HepG2 (cell line): ENCODE measurements around the gene PKP4. TPM values are rescaled to one million over a fixed set of nuclear protein-coding genes. Genes with fewer than 3 reads are reported as not detected.

ENCODE experiments used
- ARID3A ChIP-seq: IDR thresholded peaks from 2 replicates; pipeline ENCODE4 v1.6.1; 2012; ENCODE audit warnings: low read depth, low read length, improper control_type of control experiment
- ARNT ChIP-seq: fragments of 450-650 bp; IDR thresholded peaks from 2 replicates; pipeline ENCODE4 v1.6.1; 2017
- CENPX ChIP-seq: sonication (generic); formaldehyde crosslinking; IDR thresholded peaks from 2 replicates; pipeline ENCODE4 v1.9.0; 2021; ENCODE audit warnings: mild to moderate bottlenecking, missing genetic modification reagents, moderate library complexity
- DMAP1 ChIP-seq: IDR thresholded peaks from 2 replicates; pipeline ENCODE4 v1.6.1; 2016
- GABPA ChIP-seq, 2 experiments: IDR thresholded peaks; 2 replicates each; pipeline ENCODE4 v1.6.1; 2011 to 2016; ENCODE audit warnings: low read depth in 2 of 2, low read length in 1 of 2, missing biosample characterization in 1 of 2, missing genetic modification characterization in 1 of 2
- HNF4G ChIP-seq, 2 experiments: sonication (generic) in 1 of 2; formaldehyde crosslinking in 1 of 2; IDR thresholded peaks; 2 replicates each; pipeline versions ENCODE4 v1.4.0 to v1.6.1; 2011 to 2020; ENCODE audit warnings: borderline replicate concordance in 2 of 2, low read depth in 2 of 2, mild to moderate bottlenecking in 2 of 2, low read length in 1 of 2, missing genetic modification reagents in 1 of 2, moderate library complexity in 1 of 2
- HOXA7 ChIP-seq: sonication (generic); formaldehyde crosslinking; IDR thresholded peaks from 2 replicates; pipeline ENCODE4 v1.8.1; 2022; ENCODE audit warnings: mild to moderate bottlenecking, missing genetic modification reagents, moderate library complexity
- KDM2A ChIP-seq: sonication (generic); formaldehyde crosslinking; IDR thresholded peaks from 2 replicates; pipeline ENCODE4 v1.4.0; 2020; ENCODE audit warnings: low read depth, missing genetic modification reagents, borderline replicate concordance
- KLF13 ChIP-seq: sonication (generic); formaldehyde crosslinking; IDR thresholded peaks from 2 replicates; pipeline ENCODE4 v1.4.0; 2020; ENCODE audit warnings: mild to moderate bottlenecking, missing genetic modification reagents
- MAFG ChIP-seq: sonication (generic); formaldehyde crosslinking; IDR thresholded peaks from 2 replicates; pipeline ENCODE4 v1.5.1; 2020; ENCODE audit warnings: mild to moderate bottlenecking, missing genetic modification reagents
- NCOA5 ChIP-seq: sonication (generic); formaldehyde crosslinking; IDR thresholded peaks from 2 replicates; pipeline ENCODE4 v1.4.0; 2020; ENCODE audit warnings: missing genetic modification reagents
- SATB2 ChIP-seq: sonication (generic); formaldehyde crosslinking; IDR thresholded peaks from 2 replicates; pipeline ENCODE4 v1.5.0; 2020; ENCODE audit warnings: missing genetic modification reagents
- SNAPC4 ChIP-seq: sonication (generic); formaldehyde crosslinking; IDR thresholded peaks from 2 replicates; pipeline ENCODE4 v1.4.0; 2020; ENCODE audit warnings: mild to moderate bottlenecking, missing genetic modification reagents
- SP4 ChIP-seq: sonication (generic); formaldehyde crosslinking; IDR thresholded peaks from 2 replicates; pipeline ENCODE4 v1.8.1; 2023; ENCODE audit warnings: mild to moderate bottlenecking, missing genetic modification reagents
- SP5 ChIP-seq: IDR thresholded peaks from 2 replicates; pipeline ENCODE4 v1.6.1; 2016; ENCODE audit warnings: low read depth, borderline replicate concordance
- TEAD3 ChIP-seq: optimal IDR thresholded peaks from 2 replicates; pipeline ENCODE3; 2016; ENCODE audit warnings: borderline replicate concordance
- TRAFD1 ChIP-seq: sonication (generic); formaldehyde crosslinking; IDR thresholded peaks from 2 replicates; pipeline ENCODE4 v1.5.1; 2020; ENCODE audit warnings: missing genetic modification reagents, mild to moderate bottlenecking, borderline replicate concordance
- ZBTB7B ChIP-seq: sonication (generic); formaldehyde crosslinking; IDR thresholded peaks from 2 replicates; pipeline ENCODE4 v1.4.0; 2020; ENCODE audit warnings: missing genetic modification reagents
- ZFP82 ChIP-seq: sonication (generic); formaldehyde crosslinking; IDR thresholded peaks from 2 replicates; pipeline ENCODE4 v1.5.1; 2020; ENCODE audit warnings: mild to moderate bottlenecking, missing genetic modification reagents, borderline replicate concordance
- ZNF256 ChIP-seq: sonication (generic); formaldehyde crosslinking; conservative IDR thresholded peaks from 2 replicates; pipeline ENCODE4 v1.4.0; 2020; ENCODE audit warnings: missing genetic modification reagents
- ZNF333 ChIP-seq: sonication (generic); formaldehyde crosslinking; IDR thresholded peaks from 2 replicates; pipeline ENCODE4 v1.4.0; 2020; ENCODE audit warnings: mild to moderate bottlenecking, missing genetic modification reagents, borderline replicate concordance
- ZNF446 ChIP-seq: sonication (generic); formaldehyde crosslinking; IDR thresholded peaks from 2 replicates; pipeline ENCODE4 v1.5.0; 2020; ENCODE audit warnings: mild to moderate bottlenecking, missing genetic modification reagents
- ZNF615 ChIP-seq: sonication (generic); formaldehyde crosslinking; IDR thresholded peaks from 2 replicates; pipeline ENCODE4 v1.5.0; 2020; ENCODE audit warnings: mild to moderate bottlenecking, missing genetic modification reagents, borderline replicate concordance
- ZNF75D ChIP-seq: sonication (generic); formaldehyde crosslinking; IDR thresholded peaks from 2 replicates; pipeline ENCODE4 v1.8.1; 2023; ENCODE audit warnings: missing genetic modification reagents, mild to moderate bottlenecking, borderline replicate concordance
- polyA plus RNA-seq, 8 experiments: library from polyadenylated mRNA; depleted of rRNA in 3 of 8; stranded (reverse) in 7 of 8; unstranded in 1 of 8; fragments of >200 nt; fragmentation: Illumina TruSeq in 4 of 8; extraction: Trizol in 4 of 8; gene quantifications; 2 replicates each; pipeline versions ENCODE4 v1.2.1 to v1.2.3, GENCODE V29; 2011 to 2016; ENCODE audit warnings: low read depth in 4 of 8, missing spikeins in 1 of 8, mixed read lengths in 1 of 8; ENCODE audit not compliant: insufficient read depth in 1 of 8
- total RNA-seq, 5 experiments: library from RNA; depleted of rRNA; stranded (reverse); fragments of >200 nt; fragmentation: Illumina TruSeq; extraction: Trizol; gene quantifications; 2 replicates each; pipeline ENCODE4 v1.2.3, GENCODE V29; 2016; ENCODE audit warnings: low read depth in 1 of 5

PKP4 gene
- total and polyA plus RNA-seq, 2 of the 13 experiments (the other 11 are each of a cell fraction or from before 2014, with no cell fraction given): 80.9 to 90.5 TPM

GRCh38 chr2:158504088-158504487 lies 47.3 kb downstream of the PKP4 start (continued):
- TF ChIP-seq ZFP82 (CRISPR knock-in tag): no peak
- no peak for TF ChIP-seq SATB2 (CRISPR knock-in tag)
- no peak for TF ChIP-seq ZBTB7B (CRISPR knock-in tag)
- TF ChIP-seq HOXA7 (CRISPR knock-in tag): no peak
- no peak for TF ChIP-seq TEAD3 (CRISPR knock-in tag)
- TF ChIP-seq ZNF615: no peak
- TF ChIP-seq MAFG (CRISPR knock-in tag): no peak
- no peak for TF ChIP-seq SP4 (CRISPR knock-in tag)
- no peak for TF ChIP-seq SP5 (CRISPR knock-in tag)
- no peak for TF ChIP-seq SNAPC4
- no peak for TF ChIP-seq HNF4G (IDR thresholded peaks at IDR 0.05; ENCODE audit: borderline replicate concordance, low read depth, low read length)
- no peak for TF ChIP-seq HNF4G (CRISPR knock-in tag; IDR thresholded peaks at IDR 0.05; ENCODE audit: borderline replicate concordance, low read depth)
- TF ChIP-seq ARID3A: 0 out of 2 replicates have a peak, but pooled peaks have one; percentile 18
- TF ChIP-seq ZNF446 (CRISPR knock-in tag): no peak
- TF ChIP-seq NCOA5 (CRISPR knock-in tag): no peak
- TF ChIP-seq CENPX: no peak
- TF ChIP-seq ZNF256: no peak
- TF ChIP-seq TRAFD1: no peak
- TF ChIP-seq GABPA (IDR thresholded peaks at IDR 0.05; ENCODE audit: low read depth, low read length): no peak
- no peak for TF ChIP-seq GABPA (CRISPR knock-in tag; IDR thresholded peaks at IDR 0.05; ENCODE audit: low read depth)
- TF ChIP-seq ZNF333 (CRISPR knock-in tag): no peak
- no peak for TF ChIP-seq ZNF75D
- TF ChIP-seq KDM2A (CRISPR knock-in tag): no peak
- TF ChIP-seq DMAP1 (CRISPR knock-in tag): no peak
- TF ChIP-seq KLF13 (CRISPR knock-in tag): no peak
- no peak for TF ChIP-seq ARNT
